HL-60 (cell line): ENCODE measurements around the gene RPL13A.

ENCODE experiments used
- GABPA ChIP-seq: IDR thresholded peaks from 2 replicates; pipeline ENCODE4 v1.6.1; 2012; ENCODE audit warnings: low read depth
- TF ChIP-seq, protein P1 (sequence below): IDR thresholded peaks from one replicate; pipeline ENCODE4 v1.5.1; 2011; ENCODE audit warnings: low read length, control low read depth, inconsistent platforms; ENCODE audit not compliant: insufficient read depth

DNA sequence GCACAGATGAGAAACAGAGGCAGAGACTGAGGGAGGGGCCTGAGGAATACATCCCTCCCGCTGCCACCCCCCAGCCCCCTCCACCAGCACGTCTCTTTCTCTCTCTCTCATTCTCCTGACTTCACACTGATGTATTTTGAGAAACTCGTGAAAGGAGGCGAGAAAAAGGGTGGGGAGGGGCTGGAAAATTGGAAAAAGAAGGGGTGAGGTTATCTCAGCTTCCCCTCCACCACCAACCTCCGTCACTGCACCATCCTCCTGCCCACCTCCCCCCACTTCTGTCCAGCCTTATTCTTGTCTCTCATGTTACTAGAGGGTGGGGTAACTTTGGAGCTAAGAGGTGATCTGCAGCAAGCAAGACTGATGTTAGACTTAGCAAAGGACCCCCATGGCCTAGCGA, 47.6 kb upstream of the RPL13A start:
- TF ChIP-seq, protein P1, sequence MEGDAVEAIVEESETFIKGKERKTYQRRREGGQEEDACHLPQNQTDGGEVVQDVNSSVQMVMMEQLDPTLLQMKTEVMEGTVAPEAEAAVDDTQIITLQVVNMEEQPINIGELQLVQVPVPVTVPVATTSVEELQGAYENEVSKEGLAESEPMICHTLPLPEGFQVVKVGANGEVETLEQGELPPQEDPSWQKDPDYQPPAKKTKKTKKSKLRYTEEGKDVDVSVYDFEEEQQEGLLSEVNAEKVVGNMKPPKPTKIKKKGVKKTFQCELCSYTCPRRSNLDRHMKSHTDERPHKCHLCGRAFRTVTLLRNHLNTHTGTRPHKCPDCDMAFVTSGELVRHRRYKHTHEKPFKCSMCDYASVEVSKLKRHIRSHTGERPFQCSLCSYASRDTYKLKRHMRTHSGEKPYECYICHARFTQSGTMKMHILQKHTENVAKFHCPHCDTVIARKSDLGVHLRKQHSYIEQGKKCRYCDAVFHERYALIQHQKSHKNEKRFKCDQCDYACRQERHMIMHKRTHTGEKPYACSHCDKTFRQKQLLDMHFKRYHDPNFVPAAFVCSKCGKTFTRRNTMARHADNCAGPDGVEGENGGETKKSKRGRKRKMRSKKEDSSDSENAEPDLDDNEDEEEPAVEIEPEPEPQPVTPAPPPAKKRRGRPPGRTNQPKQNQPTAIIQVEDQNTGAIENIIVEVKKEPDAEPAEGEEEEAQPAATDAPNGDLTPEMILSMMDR: no peak
- TF ChIP-seq GABPA: no peak
